Left ventricle myocardium inferior (tissue), 1 donor: ENCODE measurements around the gene PELI2. TPM values are rescaled to one million over a fixed set of nuclear protein-coding genes. Genes with fewer than 3 reads are reported as not detected.

Experiments used
- DNase-seq: peaks from one replicate; pipeline ENCODE4 v3.0.0-alpha.2; 2020
- H3K27ac ChIP-seq: fragments of 200-600 bp; replicated peaks from 2 replicates; pipeline ENCODE4 v1.8.0; 2021
- H3K27me3 ChIP-seq: fragments of 200-600 bp; 2 replicates; pipeline ENCODE4 v1.8.0; 2021; ENCODE audit warnings: low read depth
- H3K36me3 ChIP-seq: fragments of 200-600 bp; 2 replicates; pipeline ENCODE4 v1.8.0; 2021
- H3K4me1 ChIP-seq: fragments of 200-600 bp; 2 replicates; pipeline ENCODE4 v1.8.0; 2021
- H3K4me3 ChIP-seq: fragments of 200-600 bp; 2 replicates; pipeline ENCODE4 v1.8.0; 2021; ENCODE audit warnings: mild to moderate bottlenecking, moderate library complexity
- H3K9me3 ChIP-seq: fragments of 200-600 bp; replicated peaks from 2 replicates; pipeline ENCODE4 v1.8.0; 2021
- intact Hi-C: fragments of 100-400 bp; cut with micrococcal nuclease; formaldehyde crosslinking; loops from one replicate; pipeline ENCODE4 v1.11.0; 2022
- total RNA-seq: library from RNA; stranded (reverse); fragmentation: NEBNext Ultra II Directional; extraction: Animal tissue kit (Norgen Biotek cat#: 25700); gene quantifications from one replicate; pipeline ENCODE4 v1.2.1, GENCODE V29; 2021
- TF ChIP-seq, protein P1 (sequence below): fragments of 200-600 bp; IDR thresholded peaks from 2 replicates; pipeline ENCODE4 v1.8.0; 2021; ENCODE audit warnings: antibody characterized with exemption, mild to moderate bottlenecking, borderline replicate concordance
- donor health status: DM: no; HTN: yes; CAD: no; lungs with severe emphysema.

The PELI2 gene
- total RNA-seq, 1 donor from 2014 or later, result 2.0 TPM

DNA sequence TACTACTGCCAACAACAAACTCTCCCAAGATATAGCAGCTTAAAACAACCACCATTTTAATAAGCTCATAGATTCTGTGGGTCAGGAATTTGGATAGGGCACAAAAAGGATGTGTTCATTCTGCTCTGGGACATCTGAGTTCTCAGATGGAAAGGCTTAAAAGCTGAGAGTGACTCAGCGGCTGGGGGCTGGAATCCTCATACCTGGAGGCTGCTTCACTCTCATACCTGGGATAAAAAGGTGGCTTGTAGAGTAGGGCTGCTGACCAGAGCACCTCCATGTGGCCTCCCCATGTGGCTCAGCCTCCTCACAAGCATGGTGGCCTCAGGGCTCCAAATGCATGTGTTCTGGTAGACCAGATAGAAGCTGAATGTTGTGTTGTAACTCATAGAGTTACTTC is 20.2 kb upstream of the PELI2 start:
- H3K36me3 ChIP-seq, result no peaks in the 10 kb centered on the region
- intact Hi-C loops, result no loop called here
- DNase-seq, result no peak
- H3K9me3 ChIP-seq, result no peaks in the 10 kb centered on the region
- no peaks in the 10 kb centered on the region for H3K4me1 ChIP-seq
- H3K4me3 ChIP-seq, result no peak overlapping the region
- H3K27ac ChIP-seq, result no peak overlapping the region
- TF ChIP-seq, protein P1, sequence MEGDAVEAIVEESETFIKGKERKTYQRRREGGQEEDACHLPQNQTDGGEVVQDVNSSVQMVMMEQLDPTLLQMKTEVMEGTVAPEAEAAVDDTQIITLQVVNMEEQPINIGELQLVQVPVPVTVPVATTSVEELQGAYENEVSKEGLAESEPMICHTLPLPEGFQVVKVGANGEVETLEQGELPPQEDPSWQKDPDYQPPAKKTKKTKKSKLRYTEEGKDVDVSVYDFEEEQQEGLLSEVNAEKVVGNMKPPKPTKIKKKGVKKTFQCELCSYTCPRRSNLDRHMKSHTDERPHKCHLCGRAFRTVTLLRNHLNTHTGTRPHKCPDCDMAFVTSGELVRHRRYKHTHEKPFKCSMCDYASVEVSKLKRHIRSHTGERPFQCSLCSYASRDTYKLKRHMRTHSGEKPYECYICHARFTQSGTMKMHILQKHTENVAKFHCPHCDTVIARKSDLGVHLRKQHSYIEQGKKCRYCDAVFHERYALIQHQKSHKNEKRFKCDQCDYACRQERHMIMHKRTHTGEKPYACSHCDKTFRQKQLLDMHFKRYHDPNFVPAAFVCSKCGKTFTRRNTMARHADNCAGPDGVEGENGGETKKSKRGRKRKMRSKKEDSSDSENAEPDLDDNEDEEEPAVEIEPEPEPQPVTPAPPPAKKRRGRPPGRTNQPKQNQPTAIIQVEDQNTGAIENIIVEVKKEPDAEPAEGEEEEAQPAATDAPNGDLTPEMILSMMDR, result no peak
- H3K27me3 ChIP-seq, result peaks cover 27% of the 10 kb centered on the region

DNA sequence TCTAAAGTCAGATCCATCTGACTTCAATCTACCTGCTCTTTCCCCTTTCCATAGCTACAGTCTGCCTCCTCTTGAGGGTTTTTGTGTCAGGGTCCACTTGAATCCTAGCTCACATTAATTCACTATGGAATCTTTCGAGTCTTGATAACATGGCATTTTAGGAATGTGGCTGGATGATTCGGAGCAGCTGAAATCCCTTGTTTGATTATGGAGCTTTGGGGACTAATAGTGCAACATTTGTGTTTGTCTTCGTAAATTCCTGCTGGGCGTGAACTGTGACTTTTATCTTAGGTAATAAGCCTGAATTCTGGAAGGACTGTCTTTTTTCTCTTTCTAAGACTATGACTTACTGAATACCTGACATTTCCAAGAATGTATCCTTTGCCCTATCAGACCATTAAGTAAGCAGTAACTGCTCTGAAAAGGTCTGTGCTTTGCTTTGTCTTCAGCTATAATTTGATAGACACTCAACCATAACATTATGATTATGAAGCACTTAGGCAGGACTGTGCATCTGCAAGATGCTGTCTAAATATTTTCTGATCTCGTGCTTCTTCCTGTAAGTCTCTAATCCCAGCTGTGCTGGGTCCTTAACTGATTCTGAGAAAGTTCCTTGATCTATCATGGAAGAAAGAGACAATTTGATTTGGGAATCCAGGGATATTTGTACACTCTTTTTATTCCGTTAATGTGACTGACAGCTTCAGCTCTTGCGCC is 19.0 kb upstream of the PELI2 start:
- TF ChIP-seq, protein P1, result no peak
- DNase-seq, result no peak
- intact Hi-C loops, result no loop called here
- no peak overlapping the region for H3K27ac ChIP-seq
- no peaks in the 10 kb centered on the region for H3K36me3 ChIP-seq
- peaks cover 27% of the 10 kb centered on the region for H3K27me3 ChIP-seq
- H3K9me3 ChIP-seq, result no peaks in the 10 kb centered on the region
- no peaks in the 10 kb centered on the region for H3K4me1 ChIP-seq
- no peak overlapping the region for H3K4me3 ChIP-seq

DNA sequence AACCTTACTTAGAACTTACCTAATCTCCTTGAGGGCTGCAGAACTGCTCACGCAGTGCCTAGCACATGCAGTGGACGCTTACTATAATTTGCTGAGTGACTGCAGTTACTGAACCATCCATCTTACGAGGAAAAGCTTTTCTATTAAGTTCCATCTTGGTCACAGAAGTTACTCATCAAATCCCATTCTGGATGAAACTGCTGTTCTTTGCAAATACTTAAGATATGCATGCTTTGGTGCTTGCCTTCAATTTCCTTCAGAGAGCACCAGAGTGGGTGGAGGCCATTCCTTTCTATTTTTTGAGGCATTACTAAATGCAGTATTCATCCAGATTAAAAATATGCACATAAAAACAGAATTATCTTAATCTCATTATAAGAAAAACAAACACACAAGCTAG is 17.7 kb upstream of the PELI2 start:
- H3K9me3 ChIP-seq, result no peaks in the 10 kb centered on the region
- no peak overlapping the region for H3K27ac ChIP-seq
- DNase-seq, result no peak
- no peaks in the 10 kb centered on the region for H3K36me3 ChIP-seq
- TF ChIP-seq, protein P1, result no peak
- H3K27me3 ChIP-seq, result peaks cover 17% of the 10 kb centered on the region
- H3K4me1 ChIP-seq, result no peaks in the 10 kb centered on the region
- no peak overlapping the region for H3K4me3 ChIP-seq
- intact Hi-C loops, result no loop called here

DNA sequence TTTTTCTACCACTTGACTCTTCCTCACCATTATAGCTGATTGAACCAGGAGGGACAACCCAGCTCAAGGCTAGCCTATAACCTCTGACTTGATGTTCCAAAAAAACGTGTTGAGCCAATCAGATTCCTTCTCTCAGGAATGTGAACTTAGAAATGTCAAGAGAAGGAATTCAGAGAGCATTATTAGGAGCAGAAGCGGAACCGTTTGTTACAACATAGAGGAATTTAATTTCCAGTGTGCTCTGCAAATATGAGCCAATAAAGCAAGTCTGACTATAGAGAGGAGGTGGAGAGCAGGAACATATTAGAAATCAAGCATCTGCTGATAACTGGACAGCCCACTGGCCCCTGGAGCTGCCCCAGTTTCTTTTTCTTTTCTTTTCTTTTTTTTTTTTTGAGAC is 15.3 kb upstream of the PELI2 start:
- Histone ChIP-seq H3K4me3 (no peak overlapping the region), H3K27ac (no peak overlapping the region), H3K4me1 (no peaks in the 10 kb centered on the region), H3K36me3 (no peaks in the 10 kb centered on the region), H3K9me3 (no peaks in the 10 kb centered on the region), H3K27me3 (peaks cover 6% of the 10 kb centered on the region)
- intact Hi-C loops, result no loop called here
- TF ChIP-seq, protein P1, result no peak
- DNase-seq, result no peak

DNA sequence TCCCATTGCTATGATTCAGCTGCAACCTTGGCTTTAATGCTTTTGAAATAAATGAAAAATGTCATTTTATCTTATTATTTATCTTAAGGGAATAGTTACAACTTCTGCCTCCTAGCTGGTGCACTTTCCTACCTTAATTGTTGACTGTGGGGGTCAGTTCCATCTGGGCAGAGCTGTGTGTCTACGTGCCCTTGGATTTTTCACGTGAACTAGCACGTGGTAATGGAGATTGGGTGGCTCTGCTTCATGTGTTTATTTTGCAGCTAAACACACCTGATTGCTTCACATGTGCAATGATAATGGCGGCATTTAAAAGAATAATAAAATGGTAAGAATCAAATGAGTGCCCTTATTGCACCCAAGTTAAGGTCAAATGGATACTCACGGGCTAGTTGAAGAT is 10.6 kb upstream of the PELI2 start:
- intact Hi-C loops, result no loop called here
- H3K27ac ChIP-seq, result no peak overlapping the region
- H3K4me3 ChIP-seq, result no peak overlapping the region
- no peaks in the 10 kb centered on the region for H3K9me3 ChIP-seq
- H3K4me1 ChIP-seq, result no peaks in the 10 kb centered on the region
- DNase-seq, result no peak
- TF ChIP-seq, protein P1, result no peak
- H3K27me3 ChIP-seq, result no peaks in the 10 kb centered on the region
- no peaks in the 10 kb centered on the region for H3K36me3 ChIP-seq
